HEK293T (cell line): ENCODE data around the gene DOCK9.

ENCODE experiments used
- ARNT ChIP-seq: fragments of 450-650 bp; IDR thresholded peaks from 2 replicates; pipeline ENCODE4 v1.6.1; 2017; ENCODE audit warnings: mild to moderate bottlenecking
- CTBP1 ChIP-seq: fragments of 450-650 bp; IDR thresholded peaks from 2 replicates; pipeline ENCODE4 v1.6.1; 2016; ENCODE audit warnings: borderline replicate concordance
- ELF4 ChIP-seq: fragments of 450-650 bp; IDR thresholded peaks from 2 replicates; pipeline ENCODE4 v1.6.1; 2017; ENCODE audit warnings: antibody characterized with exemption
- FOXA1 ChIP-seq: fragments of 450-650 bp; IDR thresholded peaks from 2 replicates; pipeline ENCODE4 v1.6.1; 2016; ENCODE audit warnings: mild to moderate bottlenecking
- FOXK2 ChIP-seq: fragments of 450-650 bp; IDR thresholded peaks from 2 replicates; pipeline ENCODE4 v1.6.1; 2016; ENCODE audit warnings: mild to moderate bottlenecking
- FOXM1 ChIP-seq: fragments of 450-650 bp; IDR thresholded peaks from 2 replicates; pipeline ENCODE4 v1.6.1; 2017; ENCODE audit warnings: mild to moderate bottlenecking, borderline replicate concordance
- HDGF ChIP-seq: fragments of 450-650 bp; IDR thresholded peaks from 2 replicates; pipeline ENCODE4 v1.6.1; 2017; ENCODE audit warnings: antibody characterized with exemption, borderline replicate concordance
- L3MBTL2 ChIP-seq: fragments of 450-650 bp; conservative IDR thresholded peaks from 2 replicates; pipeline ENCODE4 v1.6.1; 2016; ENCODE audit warnings: mild to moderate bottlenecking
- LEF1 ChIP-seq: fragments of 450-650 bp; IDR thresholded peaks from 2 replicates; pipeline ENCODE4 v1.6.1; 2017; ENCODE audit warnings: mild to moderate bottlenecking, borderline replicate concordance
- SP1 ChIP-seq: fragments of 450-650 bp; IDR thresholded peaks from 2 replicates; pipeline ENCODE4 v1.6.1; 2017
- SUZ12 ChIP-seq: fragments of 450-650 bp; IDR thresholded peaks from 2 replicates; pipeline ENCODE4 v1.6.1; 2016; ENCODE audit warnings: mild to moderate bottlenecking
- TARDBP ChIP-seq: fragments of 450-650 bp; IDR thresholded peaks from 2 replicates; pipeline ENCODE4 v1.6.1; 2016
- TF ChIP-seq, protein P1 (sequence below): fragments of 450-650 bp; IDR thresholded peaks from 2 replicates; pipeline ENCODE4 v1.6.1; 2016

DNA sequence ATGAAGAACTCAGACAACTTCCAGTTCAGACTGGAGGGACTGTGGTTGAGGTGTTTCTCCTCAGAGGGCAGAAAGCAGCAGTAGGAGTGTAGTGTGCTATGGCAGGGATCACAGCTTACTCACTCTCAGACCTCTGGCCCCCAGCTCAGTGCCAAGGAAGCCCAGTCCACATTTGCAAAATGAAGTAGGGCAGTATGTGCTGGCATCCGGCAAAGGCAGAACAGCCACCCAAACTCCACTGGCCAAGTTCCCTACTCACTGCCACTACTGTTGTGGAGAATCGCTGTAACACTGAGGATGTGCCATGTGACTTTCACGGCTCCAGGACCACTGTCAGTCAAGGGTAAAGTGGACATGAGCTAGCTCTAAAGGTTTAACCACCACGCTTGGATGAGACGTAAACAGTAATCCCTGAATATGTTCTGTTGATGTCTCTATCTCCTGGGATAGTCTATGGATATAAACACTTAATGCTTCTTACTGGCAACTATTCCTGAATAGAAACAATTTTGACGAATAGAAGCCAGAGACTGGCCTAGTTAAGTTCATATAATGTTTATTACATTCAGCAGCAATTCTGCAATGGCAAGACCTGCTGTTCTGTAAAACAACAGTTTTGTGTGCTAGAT is 158.4 kb downstream of the DOCK9 start:
- TF ChIP-seq HDGF (no peak), ARNT (no peak), SUZ12 (no peak), ELF4 (no peak), TARDBP (no peak), FOXA1 (no peak), FOXM1 (no peak), LEF1 (no peak), FOXK2 (no peak), SP1 (no peak), CTBP1 (no peak), L3MBTL2 (no peak)
- TF ChIP-seq, protein P1, sequence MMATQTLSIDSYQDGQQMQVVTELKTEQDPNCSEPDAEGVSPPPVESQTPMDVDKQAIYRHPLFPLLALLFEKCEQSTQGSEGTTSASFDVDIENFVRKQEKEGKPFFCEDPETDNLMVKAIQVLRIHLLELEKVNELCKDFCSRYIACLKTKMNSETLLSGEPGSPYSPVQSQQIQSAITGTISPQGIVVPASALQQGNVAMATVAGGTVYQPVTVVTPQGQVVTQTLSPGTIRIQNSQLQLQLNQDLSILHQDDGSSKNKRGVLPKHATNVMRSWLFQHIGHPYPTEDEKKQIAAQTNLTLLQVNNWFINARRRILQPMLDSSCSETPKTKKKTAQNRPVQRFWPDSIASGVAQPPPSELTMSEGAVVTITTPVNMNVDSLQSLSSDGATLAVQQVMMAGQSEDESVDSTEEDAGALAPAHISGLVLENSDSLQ, result no peak
